Endodermal cell (in vitro differentiated cells): Measurements from ENCODE around the gene INPP5E. TPM values are rescaled to one million over a fixed set of nuclear protein-coding genes. Genes with fewer than 3 reads are reported as not detected.

Source experiments
- DNase-seq: peaks from one replicate; pipeline ENCODE4 v3.0.0-alpha.2; 2017
- H3K27ac ChIP-seq: 2 replicates; pipeline ENCODE4 v1.5.1; 2013; ENCODE audit warnings: mild to moderate bottlenecking, low read depth, low read length, moderate library complexity
- H3K27me3 ChIP-seq: 2 replicates; pipeline ENCODE4 v1.6.1; 2013; ENCODE audit warnings: mild to moderate bottlenecking, low read length, moderate library complexity; ENCODE audit not compliant: insufficient read depth, control insufficient read depth, poor library complexity, severe bottlenecking
- H3K36me3 ChIP-seq: 2 replicates; pipeline ENCODE4 v1.7.0; 2013; ENCODE audit warnings: mild to moderate bottlenecking, low read length, moderate library complexity; ENCODE audit not compliant: control insufficient read depth, insufficient read depth
- H3K4me1 ChIP-seq: one replicate; pipeline ENCODE4 v1.7.0; 2013; ENCODE audit warnings: low read length; ENCODE audit not compliant: control insufficient read depth, insufficient read depth
- H3K4me3 ChIP-seq: 2 replicates; pipeline ENCODE4 v1.5.1; 2013; ENCODE audit warnings: mild to moderate bottlenecking, low read length, moderate library complexity
- H3K9ac ChIP-seq: 2 replicates; pipeline ENCODE4 v1.6.1; 2013; ENCODE audit warnings: mild to moderate bottlenecking, low read length, moderate library complexity; ENCODE audit not compliant: poor library complexity, severe bottlenecking; ENCODE audit errors: extremely low read depth
- H3K9me3 ChIP-seq: 2 replicates; pipeline ENCODE4 v1.6.1; 2013; ENCODE audit warnings: mild to moderate bottlenecking, low read length, moderate library complexity; ENCODE audit not compliant: control insufficient read depth
- H3K27ac Mint-ChIP-seq: 2 replicates; pipeline ENCODE4 v1.8.0; 2020; ENCODE audit warnings: mixed read lengths
- H3K27me3 Mint-ChIP-seq: 2 replicates; pipeline ENCODE4 v1.8.0; 2021; ENCODE audit warnings: mild to moderate bottlenecking, mixed read lengths; ENCODE audit not compliant: insufficient read depth
- H3K36me3 Mint-ChIP-seq: 2 replicates; pipeline ENCODE4 v1.8.0; 2020; ENCODE audit warnings: low read depth, mixed read lengths
- H3K4me1 Mint-ChIP-seq: 2 replicates; pipeline ENCODE4 v1.8.0; 2020; ENCODE audit warnings: mixed read lengths
- H3K4me3 Mint-ChIP-seq: 2 replicates; pipeline ENCODE4 v1.8.0; 2020; ENCODE audit warnings: mild to moderate bottlenecking, moderate library complexity, mixed read lengths
- H3K9me3 Mint-ChIP-seq: 2 replicates; pipeline ENCODE4 v1.8.0; 2020; ENCODE audit warnings: mild to moderate bottlenecking, mixed read lengths
- CTCF ChIP-seq: fragments of 200-600 bp; sonication (generic); conservative IDR thresholded peaks from 2 replicates; pipeline ENCODE4 v1.5.0; 2021; ENCODE audit warnings: antibody characterized with exemption, mild to moderate bottlenecking
- WGBS, 2 experiments: methylation state at CpG; one replicate each; pipeline versions ENCODE4 v1.1.5 to v1.1.7; 2013; ENCODE audit warnings: missing lambda C conversion rate in 2 of 2, mixed read lengths in 1 of 2; ENCODE audit not compliant: insufficient coverage in 1 of 2, insufficient read length in 1 of 2; 5-methylcytosine and 5-hydroxymethylcytosine counted together
- total RNA-seq, 2 donors: library from RNA; stranded (reverse); fragmentation: NEBNext Ultra II Directional in 1 of 2; extraction: Animal tissue kit (Norgen Biotek cat#: 25700) in 1 of 2; gene quantifications; 2 replicates in 1 of 2; 3 replicates in 1 of 2; pipeline ENCODE4 v1.2.1, GENCODE V29; 2021

Gene INPP5E
- total RNA-seq, 2 donors from 2014 or later, result 30.8 to 34.7 TPM

- Mint-ChIP-seq H3K36me3 (peaks cover 41% of the 10 kb centered on the region), H3K4me1 (peaks cover 16% of the 10 kb centered on the region), H3K4me3 (no peak overlapping the region), H3K27me3 (no peaks in the 10 kb centered on the region), H3K9me3 (no peaks in the 10 kb centered on the region), H3K27ac (no peak overlapping the region)
- DNase-seq, result no peak
- no peak overlapping the region for H3K9ac ChIP-seq
- WGBS, 2 experiments, result 94 to 96% methylated on average over 12 to 15 of the region's 15 CpGs
- no peaks in the 10 kb centered on the region for H3K9me3 ChIP-seq
- no peaks in the 10 kb centered on the region for H3K27me3 ChIP-seq
- H3K27ac ChIP-seq, result no peak overlapping the region
- TF ChIP-seq CTCF, result no peak
- peaks cover 55% of the 10 kb centered on the region for H3K36me3 ChIP-seq
- peaks cover 9% of the 10 kb centered on the region for H3K4me1 ChIP-seq
- H3K4me3 ChIP-seq, result no peak overlapping the region
These were observed 1.6 kb upstream of the INPP5E start for GRCh38 chr9:136441191-136441680.

GRCh38 chr9:136438548-136439480 lies 831 bp downstream of the INPP5E start:
- Mint-ChIP-seq H3K27me3 (no peaks in the 10 kb centered on the region), H3K9me3 (no peaks in the 10 kb centered on the region), H3K4me3 (peak overlapping the region; percentile 77), H3K36me3 (peaks cover 30% of the 10 kb centered on the region), H3K27ac (peak overlapping the region; percentile 30), H3K4me1 (peaks cover 16% of the 10 kb centered on the region)
- peak overlapping the region; percentile 91 for H3K4me3 ChIP-seq
- H3K36me3 ChIP-seq, result peaks cover 35% of the 10 kb centered on the region
- no peaks in the 10 kb centered on the region for H3K27me3 ChIP-seq
- no peaks in the 10 kb centered on the region for H3K9me3 ChIP-seq
- no peak for TF ChIP-seq CTCF
- no peak overlapping the region for H3K27ac ChIP-seq
- WGBS, 2 experiments, result 0 to 2% methylated on average over 47 to 91 of the region's 91 CpGs
- H3K9ac ChIP-seq, result peak overlapping the region; percentile 57
- peak; percentile 75 for DNase-seq
- peaks cover 9% of the 10 kb centered on the region for H3K4me1 ChIP-seq

GRCh38 chr9:136437839-136438547 lies 1.7 kb downstream of the INPP5E start:
- H3K9ac ChIP-seq, result peak overlapping the region; percentile 57
- H3K4me3 Mint-ChIP-seq, result peak overlapping the region; percentile 77
- no peaks in the 10 kb centered on the region for H3K9me3 ChIP-seq
- H3K27ac ChIP-seq, result no peak overlapping the region
- peak overlapping the region; percentile 30 for H3K27ac Mint-ChIP-seq
- WGBS, 2 experiments, result 60 to 74% methylated on average over 30 to 37 of the region's 37 CpGs
- no peaks in the 10 kb centered on the region for H3K27me3 ChIP-seq
- H3K36me3 ChIP-seq, result peaks cover 33% of the 10 kb centered on the region
- H3K4me1 Mint-ChIP-seq, result peaks cover 16% of the 10 kb centered on the region
- no peaks in the 10 kb centered on the region for H3K9me3 Mint-ChIP-seq
- H3K36me3 Mint-ChIP-seq, result peaks cover 25% of the 10 kb centered on the region
- H3K27me3 Mint-ChIP-seq, result no peaks in the 10 kb centered on the region
- no peak for DNase-seq
- TF ChIP-seq CTCF, result no peak
- H3K4me1 ChIP-seq, result peaks cover 9% of the 10 kb centered on the region
- H3K4me3 ChIP-seq, result peak overlapping the region; percentile 91
